ENCODE results near the gene CD36. TPM values are rescaled to one million over a fixed set of nuclear protein-coding genes. Genes with fewer than 3 reads are reported as not detected.

The CD36 gene
- total RNA-seq, 4 donors from 2014 or later, result 210 to 375 (median 311) TPM

DNA sequence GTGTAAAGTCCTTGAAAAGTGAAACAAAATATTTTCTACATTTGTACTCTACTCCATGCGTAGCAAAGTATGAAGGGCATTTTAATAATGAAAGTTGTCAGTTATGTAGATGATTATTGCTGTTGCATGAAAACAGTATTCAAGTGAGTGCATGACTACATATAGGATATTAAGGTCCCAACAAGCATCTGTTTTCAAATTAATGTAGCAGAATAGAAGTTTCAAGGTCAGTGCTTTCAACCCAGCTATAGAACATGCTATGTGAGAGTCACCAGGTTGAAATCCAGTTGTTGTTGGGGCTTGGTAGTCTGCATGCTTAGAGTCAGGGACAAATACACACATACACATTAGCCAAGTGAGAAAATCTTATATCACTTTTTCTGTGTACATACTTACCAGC is 14.8 kb downstream of the CD36 start:
- Histone ChIP-seq H3K27me3 (no peaks in the 10 kb centered on the region), H3K4me1 (peaks cover 6 to 43% of the 10 kb centered on the region in 2 donors), H3K27ac (peak overlapping the region; percentile 38 to 88 (median 84)), H3K36me3 (no peaks in the 10 kb centered on the region), H3K9me3 (no peaks in the 10 kb centered on the region), H3K4me3 (no peak overlapping the region)
- in situ Hi-C loops (cut with MboI; ENCODE audit: low sequenced_read_pairs in 4 of 4), result loop anchor here in 2 of 4 donors (10.0 to 25.0 kb wide), 3 partner anchors 158 to 591 kb away; no protein-coding TSS in a partner anchor
- ATAC-seq, result no peak
- no peak for DNase-seq
- TF ChIP-seq, protein P1, sequence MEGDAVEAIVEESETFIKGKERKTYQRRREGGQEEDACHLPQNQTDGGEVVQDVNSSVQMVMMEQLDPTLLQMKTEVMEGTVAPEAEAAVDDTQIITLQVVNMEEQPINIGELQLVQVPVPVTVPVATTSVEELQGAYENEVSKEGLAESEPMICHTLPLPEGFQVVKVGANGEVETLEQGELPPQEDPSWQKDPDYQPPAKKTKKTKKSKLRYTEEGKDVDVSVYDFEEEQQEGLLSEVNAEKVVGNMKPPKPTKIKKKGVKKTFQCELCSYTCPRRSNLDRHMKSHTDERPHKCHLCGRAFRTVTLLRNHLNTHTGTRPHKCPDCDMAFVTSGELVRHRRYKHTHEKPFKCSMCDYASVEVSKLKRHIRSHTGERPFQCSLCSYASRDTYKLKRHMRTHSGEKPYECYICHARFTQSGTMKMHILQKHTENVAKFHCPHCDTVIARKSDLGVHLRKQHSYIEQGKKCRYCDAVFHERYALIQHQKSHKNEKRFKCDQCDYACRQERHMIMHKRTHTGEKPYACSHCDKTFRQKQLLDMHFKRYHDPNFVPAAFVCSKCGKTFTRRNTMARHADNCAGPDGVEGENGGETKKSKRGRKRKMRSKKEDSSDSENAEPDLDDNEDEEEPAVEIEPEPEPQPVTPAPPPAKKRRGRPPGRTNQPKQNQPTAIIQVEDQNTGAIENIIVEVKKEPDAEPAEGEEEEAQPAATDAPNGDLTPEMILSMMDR (IDR thresholded peaks at IDR 0.05 in 4 of 5, conservative IDR thresholded peaks at IDR 0.05 in 1 of 5), result no peak
- TF ChIP-seq POLR2A (IDR thresholded peaks at IDR 0.05), result no peak
- intact Hi-C loops (cut with DNase I; ENCODE audit: low total_unique reads), result no loop called here

DNA sequence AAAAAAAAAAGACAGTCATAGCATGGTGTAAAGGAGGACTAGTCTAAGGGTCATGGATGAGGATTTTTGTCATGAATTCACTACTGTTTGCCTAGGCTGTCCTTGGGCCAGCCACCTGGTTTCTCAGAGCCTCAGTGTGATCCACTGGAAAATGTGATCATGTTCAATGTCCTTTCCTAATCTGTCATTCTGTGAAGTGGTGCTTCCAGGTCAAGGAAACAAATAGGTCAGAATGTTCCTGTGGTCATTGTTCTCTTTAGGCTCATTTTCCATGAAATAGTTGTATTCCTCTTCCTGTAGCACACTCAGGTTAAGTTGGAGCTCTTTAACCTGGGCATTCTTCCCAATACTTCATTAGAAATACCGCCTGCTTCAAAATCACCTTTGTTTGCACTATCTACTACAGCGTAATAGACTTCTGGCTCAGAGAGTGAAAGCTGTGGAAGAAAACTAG is 16.5 kb downstream of the CD36 start:
- intact Hi-C loops (cut with DNase I; ENCODE audit: low total_unique reads) (no loop called here), in situ Hi-C loops (cut with MboI; ENCODE audit: low sequenced_read_pairs in 4 of 4) (loop anchor here (5.0 to 25.0 kb wide), 5 partner anchors 160 to 593 kb away; no protein-coding TSS in a partner anchor)
- H3K4me1 ChIP-seq, result peaks cover 11 to 52% of the 10 kb centered on the region in 2 donors
- H3K36me3 ChIP-seq, result no peaks in the 10 kb centered on the region
- no peak for DNase-seq
- H3K27me3 ChIP-seq, result no peaks in the 10 kb centered on the region
- peak; percentile 9 to 41 for ATAC-seq
- TF ChIP-seq POLR2A (IDR thresholded peaks at IDR 0.05), result no peak
- TF ChIP-seq, protein P1 (IDR thresholded peaks at IDR 0.05 in 4 of 5, conservative IDR thresholded peaks at IDR 0.05 in 1 of 5), result no peak
- H3K9me3 ChIP-seq, result no peaks in the 10 kb centered on the region
- H3K4me3 ChIP-seq, result no peak overlapping the region
- peak overlapping the region; percentile 38 to 88 (median 84) for H3K27ac ChIP-seq

DNA sequence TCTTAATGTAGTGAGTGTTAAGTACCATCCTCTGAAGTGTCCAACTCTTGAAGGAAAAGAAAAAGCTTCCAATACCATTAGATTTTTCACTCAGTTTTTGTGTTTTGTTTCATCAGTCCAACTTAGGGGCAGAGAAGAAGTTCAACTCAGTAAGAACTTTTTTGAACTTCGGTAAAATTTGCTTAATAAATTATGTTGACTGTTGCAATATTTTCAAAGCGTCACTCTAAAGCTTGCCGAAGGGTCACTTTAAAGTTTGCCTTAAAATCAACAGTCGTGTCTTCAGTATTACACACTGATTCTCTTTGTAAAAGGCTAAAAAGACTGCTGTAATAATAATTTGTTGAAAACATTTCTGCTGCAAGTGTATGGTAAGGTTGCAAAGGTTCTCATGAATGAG is 17.6 kb downstream of the CD36 start:
- Histone ChIP-seq H3K4me3 (no peak overlapping the region), H3K27me3 (no peaks in the 10 kb centered on the region), H3K4me1 (peaks cover 11 to 48% of the 10 kb centered on the region in 2 donors), H3K36me3 (peaks cover 0 to 3% of the 10 kb centered on the region in 2 donors), H3K9me3 (no peaks in the 10 kb centered on the region), H3K27ac (peak overlapping the region; percentile 29 to 88 (median 72))
- ATAC-seq, result no peak
- intact Hi-C loops (cut with DNase I; ENCODE audit: low total_unique reads) (no loop called here), in situ Hi-C loops (cut with MboI; ENCODE audit: low sequenced_read_pairs in 4 of 4) (loop anchor here (5.0 to 25.0 kb wide), 5 partner anchors 161 to 594 kb away; no protein-coding TSS in a partner anchor)
- TF ChIP-seq POLR2A (IDR thresholded peaks at IDR 0.05), result no peak
- TF ChIP-seq, protein P1 (IDR thresholded peaks at IDR 0.05 in 4 of 5, conservative IDR thresholded peaks at IDR 0.05 in 1 of 5), result no peak
- no peak for DNase-seq

DNA sequence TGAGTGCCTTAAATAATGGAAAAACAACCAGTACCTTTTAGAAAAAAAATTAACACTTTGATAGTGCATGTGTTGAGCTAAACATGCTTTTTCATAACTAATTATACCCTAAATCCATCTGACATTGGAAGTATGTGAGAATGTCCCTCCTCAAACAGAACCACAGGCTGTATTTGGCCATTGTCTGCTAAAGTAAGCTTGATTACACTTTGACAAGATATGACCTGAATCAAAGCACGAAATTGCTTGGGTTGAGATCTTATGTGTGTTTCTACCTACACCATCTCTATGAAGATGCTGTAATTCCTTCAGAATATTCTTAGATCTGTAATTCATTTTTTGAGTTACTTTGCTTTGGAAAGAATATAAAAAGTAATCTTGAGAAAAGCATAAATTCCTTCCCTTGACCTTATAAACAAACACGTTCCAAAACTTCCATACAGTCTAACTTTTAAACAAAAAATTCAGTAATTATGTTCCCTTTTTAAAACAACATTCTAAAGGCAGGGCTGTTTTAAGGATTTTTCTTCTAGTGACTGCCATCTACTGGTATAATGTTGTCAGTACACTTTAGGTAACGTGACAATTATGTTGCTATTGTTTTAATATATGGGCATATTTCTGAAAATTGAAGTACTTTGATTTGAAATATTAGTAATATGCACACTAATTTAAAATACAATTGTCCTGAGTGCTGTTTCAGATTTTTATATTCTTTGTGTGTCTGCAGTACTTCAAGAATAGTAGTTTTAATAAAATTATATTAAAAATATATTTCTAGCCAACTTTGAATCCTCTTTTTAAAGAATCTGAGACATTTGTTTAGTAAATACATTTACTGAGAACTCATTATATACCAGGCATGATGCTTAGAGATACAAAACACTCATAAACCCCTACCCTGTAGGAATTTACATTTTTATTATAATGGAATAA is 20.9 kb downstream of the CD36 start:
- peaks cover 6 to 32% of the 10 kb centered on the region in 2 donors for H3K4me1 ChIP-seq
- H3K36me3 ChIP-seq, result peaks cover 0 to 16% of the 10 kb centered on the region in 2 donors
- peak in 1 of 2 donors; percentile 52 for ATAC-seq
- peak overlapping the region; percentile 32 to 88 (median 72) for H3K27ac ChIP-seq
- no peaks in the 10 kb centered on the region for H3K27me3 ChIP-seq
- intact Hi-C loops (cut with DNase I; ENCODE audit: low total_unique reads) (loop anchor here (1.0 to 2.0 kb wide), 2 partner anchors 143 to 231 kb away; no protein-coding TSS in a partner anchor), in situ Hi-C loops (cut with MboI; ENCODE audit: low sequenced_read_pairs in 4 of 4) (loop anchor here (5.0 to 25.0 kb wide), 5 partner anchors 165 to 597 kb away; no protein-coding TSS in a partner anchor)
- no peaks in the 10 kb centered on the region for H3K9me3 ChIP-seq
- no peak for DNase-seq
- no peak overlapping the region for H3K4me3 ChIP-seq
- TF ChIP-seq, protein P1 (IDR thresholded peaks at IDR 0.05 in 4 of 5, conservative IDR thresholded peaks at IDR 0.05 in 1 of 5), result peak; percentile 64 to 97 (median 81)
- TF ChIP-seq POLR2A (IDR thresholded peaks at IDR 0.05), result no peak

All from gastrocnemius medialis (tissue), 4 donors.